Psoas muscle (tissue), 8 donors: Measurements from ENCODE around the gene DVL1. TPM values are rescaled to one million over a fixed set of nuclear protein-coding genes. Genes with fewer than 3 reads are reported as not detected.
A peak's percentile ranks its signal among the peaks of the same experiment; 100 is the strongest.

Experiments
- ATAC-seq, 4 donors: fragments of 200-7000 bp; cut with Tn5 transposase; one replicate each; pipeline ENCODE4 v1.9.1; 2020; ENCODE audit warnings: moderate library complexity in 3 of 4, mild to moderate bottlenecking in 2 of 4
- DNase-seq, 2 donors: peaks; one replicate each; pipeline ENCODE4 v3.0.0-alpha.2; 2020
- H3K27ac ChIP-seq: fragments of 200-600 bp; one replicate; pipeline ENCODE4 v1.8.0; 2022
- H3K27me3 ChIP-seq, 3 donors: fragments of 200-600 bp in 1 of 3; one replicate each; pipeline versions ENCODE4 v1.6.1 to v1.8.0; 2013 to 2022; ENCODE audit warnings: low read length in 2 of 3, mild to moderate bottlenecking in 2 of 3, moderate library complexity in 1 of 3; ENCODE audit not compliant: insufficient read depth in 3 of 3
- H3K36me3 ChIP-seq, 2 donors: fragments of 200-600 bp in 1 of 2; one replicate each; pipeline versions ENCODE4 v1.6.1 to v1.8.0; 2013 to 2022; ENCODE audit warnings: low read depth in 1 of 2, mild to moderate bottlenecking in 1 of 2, moderate library complexity in 1 of 2; ENCODE audit not compliant: insufficient read depth in 1 of 2
- H3K4me1 ChIP-seq: fragments of 200-600 bp; one replicate; pipeline ENCODE4 v1.8.0; 2022
- H3K4me3 ChIP-seq: fragments of 200-600 bp; one replicate; pipeline ENCODE4 v1.8.0; 2022; ENCODE audit warnings: mild to moderate bottlenecking
- H3K9me3 ChIP-seq: fragments of 200-600 bp; one replicate; pipeline ENCODE4 v1.8.0; 2022
- WGBS, 3 donors: extraction: QIAGEN DNeasy Blood & Tissue Kit; methylation state at CpG; one replicate each; pipeline versions ENCODE4 v1.1.6 to v1.1.7; 2013; 5-methylcytosine and 5-hydroxymethylcytosine counted together
- intact Hi-C, 2 donors: fragments of 100-400 bp; cut with DNase I; formaldehyde crosslinking; loops; one replicate each; pipeline versions ENCODE4 v1.11.0 to v1.14.2; 2022
- polyA plus RNA-seq, 3 donors: library from polyadenylated mRNA; stranded (reverse); fragments of 200-250 nt; gene quantifications; one replicate each; pipeline ENCODE4 v1.2.3, GENCODE V29; 2013
- total RNA-seq, 4 donors: library from RNA; stranded (reverse); fragmentation: NEBNext Ultra II Directional in 2 of 4; extraction: Animal tissue kit (Norgen Biotek cat#: 25700) in 2 of 4; gene quantifications; one replicate each; pipeline versions ENCODE4 v1.2.1 to v1.2.4, GENCODE V29; 2021 to 2023
- TF ChIP-seq, protein P1 (sequence below): fragments of 200-600 bp; IDR thresholded peaks from one replicate; pipeline ENCODE4 v1.8.0; 2022; ENCODE audit warnings: antibody characterized with exemption
- donor health status: healthy with polysubstance abuse.
- donor health status: DM: no; HTN: no; CAD: no; lungs with moderate emphysema.
- donor health status: Bipolar disorder and iron deficiency.
- donor health status: healthy.
- donor health status: DM: yes; HTN: yes; CAD: no.
- donor health status: DM: no; HTN: no; CAD: no.
- donor health status: DM: no; HTN: no; CAD: no.
- donor health status: DM: yes; HTN: yes; CAD: no.

Gene DVL1
- total and polyA plus RNA-seq, 7 donors: 162 to 215 (median 208) TPM

DNA sequence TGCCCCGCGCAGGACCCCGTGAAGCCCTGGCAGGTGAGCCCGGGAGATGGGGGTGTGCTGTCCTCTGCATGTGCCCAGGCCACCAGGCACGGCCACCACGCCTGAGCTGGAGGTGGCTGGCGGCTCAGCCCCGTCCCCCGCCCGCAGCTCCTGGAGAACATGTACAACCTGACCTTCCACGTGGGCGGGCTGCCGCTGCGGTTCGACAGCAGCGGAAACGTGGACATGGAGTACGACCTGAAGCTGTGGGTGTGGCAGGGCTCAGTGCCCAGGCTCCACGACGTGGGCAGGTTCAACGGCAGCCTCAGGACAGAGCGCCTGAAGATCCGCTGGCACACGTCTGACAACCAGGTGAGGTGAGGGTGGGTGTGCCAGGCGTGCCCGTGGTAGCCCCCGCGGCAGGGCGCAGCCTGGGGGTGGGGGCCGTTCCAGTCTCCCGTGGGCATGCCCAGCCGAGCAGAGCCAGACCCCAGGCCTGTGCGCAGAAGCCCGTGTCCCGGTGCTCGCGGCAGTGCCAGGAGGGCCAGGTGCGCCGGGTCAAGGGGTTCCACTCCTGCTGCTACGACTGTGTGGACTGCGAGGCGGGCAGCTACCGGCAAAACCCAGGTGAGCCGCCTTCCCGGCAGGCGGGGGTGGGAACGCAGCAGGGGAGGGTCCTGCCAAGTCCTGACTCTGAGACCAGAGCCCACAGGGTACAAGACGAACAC lies 16.3 kb downstream of the DVL1 start:
- Histone ChIP-seq H3K27ac (no peak overlapping the region), H3K36me3 (peaks cover 0 to 38% of the 10 kb centered on the region in 2 donors), H3K9me3 (no peaks in the 10 kb centered on the region), H3K27me3 (no peaks in the 10 kb centered on the region), H3K4me1 (peaks cover 28% of the 10 kb centered on the region), H3K4me3 (no peak overlapping the region)
- intact Hi-C loops: no loop called here
- DNase-seq (no peak), ATAC-seq (peak; percentile 6 to 45 (median 28))
- WGBS, 3 donors: 44 to 72% (median 49%) methylated on average over 40 to 48 of the region's 48 CpGs
- TF ChIP-seq, protein P1, sequence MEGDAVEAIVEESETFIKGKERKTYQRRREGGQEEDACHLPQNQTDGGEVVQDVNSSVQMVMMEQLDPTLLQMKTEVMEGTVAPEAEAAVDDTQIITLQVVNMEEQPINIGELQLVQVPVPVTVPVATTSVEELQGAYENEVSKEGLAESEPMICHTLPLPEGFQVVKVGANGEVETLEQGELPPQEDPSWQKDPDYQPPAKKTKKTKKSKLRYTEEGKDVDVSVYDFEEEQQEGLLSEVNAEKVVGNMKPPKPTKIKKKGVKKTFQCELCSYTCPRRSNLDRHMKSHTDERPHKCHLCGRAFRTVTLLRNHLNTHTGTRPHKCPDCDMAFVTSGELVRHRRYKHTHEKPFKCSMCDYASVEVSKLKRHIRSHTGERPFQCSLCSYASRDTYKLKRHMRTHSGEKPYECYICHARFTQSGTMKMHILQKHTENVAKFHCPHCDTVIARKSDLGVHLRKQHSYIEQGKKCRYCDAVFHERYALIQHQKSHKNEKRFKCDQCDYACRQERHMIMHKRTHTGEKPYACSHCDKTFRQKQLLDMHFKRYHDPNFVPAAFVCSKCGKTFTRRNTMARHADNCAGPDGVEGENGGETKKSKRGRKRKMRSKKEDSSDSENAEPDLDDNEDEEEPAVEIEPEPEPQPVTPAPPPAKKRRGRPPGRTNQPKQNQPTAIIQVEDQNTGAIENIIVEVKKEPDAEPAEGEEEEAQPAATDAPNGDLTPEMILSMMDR: no peak

DNA sequence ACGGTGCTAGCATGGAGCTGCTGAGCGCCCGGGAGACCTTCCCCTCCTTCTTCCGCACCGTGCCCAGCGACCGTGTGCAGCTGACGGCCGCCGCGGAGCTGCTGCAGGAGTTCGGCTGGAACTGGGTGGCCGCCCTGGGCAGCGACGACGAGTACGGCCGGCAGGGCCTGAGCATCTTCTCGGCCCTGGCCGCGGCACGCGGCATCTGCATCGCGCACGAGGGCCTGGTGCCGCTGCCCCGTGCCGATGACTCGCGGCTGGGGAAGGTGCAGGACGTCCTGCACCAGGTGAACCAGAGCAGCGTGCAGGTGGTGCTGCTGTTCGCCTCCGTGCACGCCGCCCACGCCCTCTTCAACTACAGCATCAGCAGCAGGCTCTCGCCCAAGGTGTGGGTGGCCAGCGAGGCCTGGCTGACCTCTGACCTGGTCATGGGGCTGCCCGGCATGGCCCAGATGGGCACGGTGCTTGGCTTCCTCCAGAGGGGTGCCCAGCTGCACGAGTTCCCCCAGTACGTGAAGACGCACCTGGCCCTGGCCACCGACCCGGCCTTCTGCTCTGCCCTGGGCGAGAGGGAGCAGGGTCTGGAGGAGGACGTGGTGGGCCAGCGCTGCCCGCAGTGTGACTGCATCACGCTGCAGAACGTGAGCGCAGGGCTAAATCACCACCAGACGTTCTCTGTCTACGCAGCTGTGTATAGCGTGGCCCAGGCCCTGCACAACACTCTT lies 17.0 kb downstream of the DVL1 start:
- no peak overlapping the region for H3K4me3 ChIP-seq
- peaks cover 0 to 41% of the 10 kb centered on the region in 2 donors for H3K36me3 ChIP-seq
- H3K27me3 ChIP-seq: no peaks in the 10 kb centered on the region
- no peak overlapping the region for H3K27ac ChIP-seq
- ATAC-seq: peak in 3 of 4 donors; percentile 1 to 10 (median 5)
- TF ChIP-seq, protein P1: no peak
- DNase-seq: no peak
- intact Hi-C loops: no loop called here
- no peaks in the 10 kb centered on the region for H3K9me3 ChIP-seq
- 70 to 81% (median 79%) methylated on average over 42 to 57 of the region's 57 CpGs for WGBS, 3 donors
- peaks cover 28% of the 10 kb centered on the region for H3K4me1 ChIP-seq

DNA sequence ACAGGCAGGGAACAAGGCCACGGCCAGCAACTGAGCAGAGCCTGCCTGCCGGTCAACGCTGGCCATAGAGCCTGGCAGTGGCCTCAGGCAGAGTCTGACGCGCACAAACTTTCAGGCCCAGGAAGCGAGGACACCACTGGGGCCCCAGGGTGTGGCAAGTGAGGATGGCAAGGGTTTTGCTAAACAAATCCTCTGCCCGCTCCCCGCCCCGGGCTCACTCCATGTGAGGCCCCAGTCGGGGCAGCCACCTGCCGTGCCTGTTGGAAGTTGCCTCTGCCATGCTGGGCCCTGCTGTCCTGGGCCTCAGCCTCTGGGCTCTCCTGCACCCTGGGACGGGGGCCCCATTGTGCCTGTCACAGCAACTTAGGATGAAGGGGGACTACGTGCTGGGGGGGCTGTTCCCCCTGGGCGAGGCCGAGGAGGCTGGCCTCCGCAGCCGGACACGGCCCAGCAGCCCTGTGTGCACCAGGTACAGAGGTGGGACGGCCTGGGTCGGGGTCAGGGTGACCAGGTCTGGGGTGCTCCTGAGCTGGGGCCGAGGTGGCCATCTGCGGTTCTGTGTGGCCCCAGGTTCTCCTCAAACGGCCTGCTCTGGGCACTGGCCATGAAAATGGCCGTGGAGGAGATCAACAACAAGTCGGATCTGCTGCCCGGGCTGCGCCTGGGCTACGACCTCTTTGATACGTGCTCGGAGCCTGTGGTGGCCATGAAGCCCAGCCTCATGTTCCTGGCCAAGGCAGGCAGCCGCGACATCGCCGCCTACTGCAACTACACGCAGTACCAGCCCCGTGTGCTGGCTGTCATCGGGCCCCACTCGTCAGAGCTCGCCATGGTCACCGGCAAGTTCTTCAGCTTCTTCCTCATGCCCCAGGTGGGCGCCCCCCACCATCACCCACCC lies 17.9 kb downstream of the DVL1 start, which contains the start of gene TAS1R3:
TSS of gene TAS1R3 (plus strand) at position 213 of the 898 bp plus-strand sequence. CDS start at position 279, 66 bp downstream.
- WGBS, 3 donors: 37 to 55% (median 39%) methylated on average over 35 to 41 of the region's 41 CpGs
- Histone ChIP-seq H3K4me3 (no peak within 1 kb of the TSS), H3K9me3 (no peaks in the 10 kb centered on the region), H3K4me1 (peaks cover 36% of the 10 kb centered on the region), H3K27ac (no peak within 1 kb of the TSS), H3K36me3 (peaks cover 0 to 40% of the 10 kb centered on the region in 2 donors), H3K27me3 (no peaks in the 10 kb centered on the region)
- intact Hi-C loops: no loop called here
- no peak for DNase-seq
- ATAC-seq: peak; percentile 11 to 40 (median 24)
- TF ChIP-seq, protein P1: no peak

DNA sequence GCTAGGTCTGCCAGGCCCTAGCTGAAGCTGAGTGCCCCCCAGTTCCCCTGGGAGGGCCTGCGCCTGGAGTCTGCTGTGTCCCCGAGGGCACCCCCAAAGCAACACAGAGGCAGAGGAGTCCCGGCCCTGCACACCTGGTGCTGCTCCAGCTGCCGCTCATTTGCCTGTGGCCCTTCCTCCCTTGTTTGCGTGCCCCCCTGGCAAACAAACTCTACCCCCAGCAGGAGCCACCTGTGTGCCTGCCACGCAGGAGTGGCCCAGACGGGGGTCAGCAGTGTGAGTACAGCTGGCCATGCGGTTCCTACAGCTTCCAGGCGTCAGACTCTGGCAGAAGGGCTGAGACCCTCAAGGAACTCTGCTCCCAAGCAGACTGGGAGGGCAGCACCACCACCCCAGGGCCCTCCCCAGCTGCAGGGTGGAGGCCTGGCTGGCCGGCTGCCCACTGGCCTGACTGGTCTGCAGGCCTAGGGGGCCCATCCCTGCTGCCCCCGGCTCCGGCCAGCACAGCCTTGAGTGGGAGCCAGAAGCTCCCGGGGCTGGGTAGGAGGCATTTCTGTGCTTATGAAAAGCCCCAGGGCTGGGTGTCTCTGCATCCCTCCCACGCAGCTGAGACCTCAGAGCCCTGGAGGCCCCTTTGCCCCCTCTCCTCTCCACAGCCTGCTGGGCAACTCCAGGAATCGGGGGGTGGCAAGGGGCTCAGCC lies 18.7 kb downstream of the DVL1 start:
- DNase-seq (no peak), ATAC-seq (peak in 2 of 4 donors; percentile 1 to 4)
- Histone ChIP-seq H3K27me3 (no peaks in the 10 kb centered on the region), H3K4me1 (peaks cover 44% of the 10 kb centered on the region), H3K9me3 (no peaks in the 10 kb centered on the region), H3K27ac (no peak overlapping the region), H3K36me3 (peaks cover 0 to 32% of the 10 kb centered on the region in 2 donors), H3K4me3 (no peak overlapping the region)
- 23 to 38% (median 25%) methylated on average over 12 to 15 of the region's 15 CpGs for WGBS, 3 donors
- intact Hi-C loops: no loop called here
- TF ChIP-seq, protein P1: no peak
